ENCODE measurements around the gene PLXNA4.

The PLXNA4 gene

GRCh38 chr7:132249256-132249971, 326.9 kb downstream of the PLXNA4 start:
- DNase-seq (ENCODE audit: low read depth in 1 of 2, low spot score in 1 of 2) = no peak

- no peak for DNase-seq (ENCODE audit: low read depth in 1 of 2, low spot score in 1 of 2)
Measured at GRCh38 chr7:132248841-132249240, 327.4 kb downstream of the PLXNA4 start.

GRCh38 chr7:132247995-132248618, 328.2 kb downstream of the PLXNA4 start:
- no peak for DNase-seq (ENCODE audit: low read depth in 1 of 2, low spot score in 1 of 2)

GRCh38 chr7:132246591-132246990, 329.7 kb downstream of the PLXNA4 start:
- no peak for DNase-seq (ENCODE audit: low read depth in 1 of 2, low spot score in 1 of 2)

- no peak for DNase-seq (ENCODE audit: low read depth in 1 of 2, low spot score in 1 of 2)
Measured at GRCh38 chr7:132245539-132245938, 330.7 kb downstream of the PLXNA4 start.

DNA sequence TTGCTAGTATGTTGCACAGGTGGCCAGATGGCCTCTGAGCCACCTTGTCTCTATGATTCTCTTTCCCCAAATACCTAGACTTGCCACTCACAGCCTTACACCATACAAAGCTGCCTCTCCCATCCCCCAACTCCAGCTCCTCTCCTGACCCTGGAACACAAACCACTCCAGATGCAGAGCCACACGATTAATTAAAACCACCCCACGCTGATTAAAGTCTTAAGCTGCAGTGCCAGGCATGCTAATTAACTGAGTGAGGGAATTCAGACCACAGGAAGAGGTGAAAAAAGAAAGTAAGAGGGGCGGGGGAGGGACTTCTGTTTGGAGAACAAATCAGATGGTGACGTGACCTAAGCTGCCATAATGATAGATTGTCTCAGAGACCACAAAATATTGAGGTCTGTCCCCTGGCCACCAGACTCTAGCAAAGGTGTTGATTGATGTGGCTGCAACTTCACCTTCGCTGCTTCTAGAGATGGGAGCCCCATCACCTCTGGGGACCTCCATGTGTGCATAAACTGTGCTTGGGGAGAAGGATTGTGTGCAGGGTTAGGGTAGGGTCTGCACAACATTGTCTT, 331.3 kb downstream of the PLXNA4 start:
- no peak for DNase-seq (ENCODE audit: low read depth in 1 of 2, low spot score in 1 of 2)

- DNase-seq (ENCODE audit: low read depth in 1 of 2, low spot score in 1 of 2) = no peak
Measured at GRCh38 chr7:132243463-132243862, 332.8 kb downstream of the PLXNA4 start.

DNA sequence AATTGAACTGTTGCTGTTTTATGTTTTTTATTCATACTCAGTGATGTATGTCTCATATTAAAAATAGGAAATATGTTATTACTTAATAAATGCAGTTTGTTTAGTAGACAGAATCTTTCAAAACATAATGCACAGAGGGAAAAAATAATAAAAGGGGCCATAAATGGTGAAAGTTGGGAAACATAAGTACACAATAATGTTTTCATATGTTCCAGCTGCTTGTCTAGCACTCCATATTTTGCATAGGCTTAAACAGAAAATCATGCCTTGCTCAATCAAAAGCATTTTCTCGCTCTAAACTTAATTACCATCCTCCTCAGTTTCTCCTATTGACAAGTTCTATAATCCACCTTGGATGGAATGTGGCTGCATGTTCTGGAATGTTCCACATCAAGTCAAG, 333.2 kb downstream of the PLXNA4 start:
- no peak for DNase-seq (ENCODE audit: low read depth in 1 of 2, low spot score in 1 of 2)

DNA sequence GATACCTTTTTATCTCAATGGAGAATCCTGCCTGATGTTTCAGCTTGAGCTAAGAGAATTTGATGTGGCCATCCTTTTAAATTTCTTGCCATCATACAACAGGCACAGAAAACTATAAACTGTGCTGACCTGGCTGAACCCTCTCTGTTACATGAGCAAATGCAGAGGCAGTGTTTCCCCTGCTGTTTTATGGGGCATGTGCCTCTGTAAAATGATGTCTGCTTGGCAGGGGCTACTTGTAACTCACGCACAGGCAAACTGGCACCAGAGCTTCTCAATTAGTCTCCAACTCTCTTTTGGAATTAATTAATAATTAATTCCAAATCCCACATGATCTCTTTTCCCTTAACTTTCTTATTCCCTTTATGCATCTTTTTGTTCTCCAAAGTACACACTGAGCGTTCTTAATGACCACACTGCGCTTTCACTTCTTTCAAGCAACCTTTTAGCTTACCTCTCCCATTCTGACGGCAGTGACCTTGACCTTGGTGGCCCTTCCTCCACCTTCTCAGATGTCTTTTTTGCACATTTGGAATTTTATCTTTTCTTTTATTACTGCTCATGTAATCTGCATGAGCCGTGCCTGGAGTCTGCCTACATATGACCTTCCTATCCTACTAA, 334.0 kb downstream of the PLXNA4 start:
- no peak for DNase-seq (ENCODE audit: low read depth in 1 of 2, low spot score in 1 of 2)

DNA sequence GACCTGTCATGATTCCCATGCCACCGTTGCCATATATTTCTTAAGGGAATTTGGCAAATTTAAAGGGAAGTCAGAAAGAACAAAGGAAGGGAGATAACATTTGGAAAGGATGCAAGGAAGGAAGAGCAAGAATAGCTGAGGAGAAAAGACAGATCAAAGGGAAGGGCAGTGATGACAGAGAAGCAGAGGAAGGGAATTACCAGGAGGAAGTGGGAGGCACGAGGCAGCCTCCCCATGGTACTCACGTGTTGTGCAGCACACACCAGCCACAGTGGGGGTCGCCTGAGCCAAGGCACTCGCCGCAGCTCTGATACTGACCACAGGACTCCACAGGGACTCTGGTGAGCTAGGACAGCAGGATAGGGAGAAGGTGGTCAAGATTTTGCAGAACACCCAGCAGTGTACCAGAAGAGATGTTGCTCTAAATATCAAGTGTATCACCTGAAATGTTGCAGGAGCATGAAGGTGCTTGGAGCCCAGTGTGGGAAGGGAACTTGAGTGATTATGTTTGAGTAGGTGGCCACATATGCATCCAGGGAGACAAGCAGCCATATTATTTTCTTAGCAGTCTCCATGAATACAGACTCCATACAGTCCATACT, 335.3 kb downstream of the PLXNA4 start:
- DNase-seq (ENCODE audit: low read depth in 1 of 2, low spot score in 1 of 2) = no peak

- DNase-seq (ENCODE audit: low read depth in 1 of 2, low spot score in 1 of 2) = no peak
Measured at GRCh38 chr7:132240262-132240661, 336.0 kb downstream of the PLXNA4 start.

GRCh38 chr7:132239422-132239994, 336.8 kb downstream of the PLXNA4 start:
- DNase-seq (ENCODE audit: low read depth in 1 of 2, low spot score in 1 of 2) = no peak

- DNase-seq (ENCODE audit: low read depth in 1 of 2, low spot score in 1 of 2) = no peak
Measured at GRCh38 chr7:132234711-132235110, 341.6 kb downstream of the PLXNA4 start.

DNA sequence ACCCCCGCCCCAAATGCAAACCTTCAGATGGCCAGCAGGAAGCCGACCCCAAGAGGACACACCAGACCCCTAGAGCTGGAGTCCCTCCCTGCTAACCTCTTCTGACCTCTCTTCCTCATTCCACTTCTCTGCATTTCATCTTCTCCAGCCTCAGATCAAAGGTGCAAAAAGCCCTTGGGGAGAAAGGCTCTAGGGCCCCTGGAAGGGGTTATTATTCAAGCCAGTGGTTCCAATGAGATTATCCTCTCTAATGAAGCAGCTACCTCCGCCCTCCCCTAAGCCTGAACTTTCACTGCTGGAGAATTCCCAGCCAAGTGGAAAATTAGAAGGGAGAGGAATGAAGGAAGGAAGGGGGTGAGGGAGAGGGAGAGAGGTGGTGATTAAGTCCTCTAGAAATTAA, 343.9 kb downstream of the PLXNA4 start:
- no peak for DNase-seq (ENCODE audit: low read depth in 1 of 2, low spot score in 1 of 2)

DNA sequence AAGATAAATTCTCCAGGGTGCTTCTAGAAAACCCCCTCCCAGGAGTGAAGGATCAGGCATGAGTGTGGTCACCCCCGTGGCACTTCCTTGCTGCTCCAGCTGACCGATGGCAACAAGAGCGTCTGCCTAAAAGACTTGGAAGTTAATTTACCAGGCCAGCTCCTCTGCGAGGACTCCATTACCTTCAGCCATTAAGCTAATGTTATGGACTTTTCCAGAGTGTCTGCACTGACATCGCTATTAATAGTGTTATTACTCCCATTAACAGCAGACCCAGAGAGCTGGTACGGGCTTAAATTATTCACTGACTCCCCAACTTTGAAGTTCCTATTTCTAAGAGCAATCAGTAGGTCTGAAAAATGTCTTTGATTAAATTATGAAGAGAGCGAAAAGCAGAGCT, 345.8 kb downstream of the PLXNA4 start:
- no peak for DNase-seq (ENCODE audit: low read depth in 1 of 2, low spot score in 1 of 2)

- DNase-seq (ENCODE audit: low read depth in 1 of 2, low spot score in 1 of 2) = no peak
Measured at GRCh38 chr7:132228240-132228639, 348.0 kb downstream of the PLXNA4 start.

DNA sequence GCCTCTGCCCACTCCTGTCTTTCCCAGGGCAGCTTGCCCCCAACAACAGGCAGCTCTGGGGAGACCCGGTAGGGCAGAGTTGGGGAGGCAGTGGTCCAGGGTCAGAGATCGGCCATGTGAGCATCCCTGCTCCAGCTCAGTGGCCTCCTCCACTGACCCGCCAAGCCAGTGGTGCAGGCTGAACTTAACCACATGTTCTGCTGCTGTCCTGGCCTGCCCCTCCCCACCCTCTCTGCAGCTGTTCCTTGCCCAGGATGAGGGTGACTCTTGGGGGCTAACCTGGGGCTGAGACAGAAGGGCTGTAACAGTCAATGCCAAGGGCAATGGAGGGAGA, 349.3 kb downstream of the PLXNA4 start:
- no peak for DNase-seq (ENCODE audit: low read depth in 1 of 2, low spot score in 1 of 2)

GRCh38 chr7:132226046-132226956, 350.0 kb downstream of the PLXNA4 start:
- DNase-seq (ENCODE audit: low read depth in 1 of 2, low spot score in 1 of 2) = no peak

GRCh38 chr7:132225216-132226030, 350.8 kb downstream of the PLXNA4 start:
- DNase-seq (ENCODE audit: low read depth in 1 of 2, low spot score in 1 of 2) = no peak

DNA sequence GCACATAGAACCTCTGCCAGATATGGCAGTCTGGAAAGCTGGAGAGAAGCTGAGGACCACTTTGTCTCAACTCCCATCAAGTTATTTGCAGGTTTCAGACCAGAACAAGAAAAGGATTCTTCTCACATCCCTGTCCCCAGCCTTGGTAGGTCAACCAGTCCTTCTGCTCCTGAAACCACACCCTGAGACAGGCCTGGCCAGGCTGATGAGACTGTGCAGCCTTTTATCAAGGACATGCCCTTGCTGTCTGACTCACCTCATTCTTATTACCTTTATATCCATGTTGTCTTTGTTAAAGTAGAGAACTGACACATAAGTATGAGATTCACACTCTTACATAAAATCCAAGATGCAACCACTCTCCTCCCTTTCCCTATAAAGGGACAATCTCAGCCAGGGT, 354.9 kb downstream of the PLXNA4 start:
- DNase-seq (ENCODE audit: low read depth in 1 of 2, low spot score in 1 of 2) = no peak
